HT-29 (cell line): ENCODE data around the gene TJP1. TPM values are rescaled to one million over a fixed set of nuclear protein-coding genes. Genes with fewer than 3 reads are reported as not detected.
"Not testable (repeated sequence)": the region's sequence is repeated elsewhere in the genome, so short reads cannot be mapped to it uniquely, and the experiment has no call there.

Source experiments
- DNase-seq: peaks from one replicate; pipeline ENCODE4 v3.0.0-alpha.2; 2015; ENCODE audit warnings: low spot score
- total RNA-seq: library from RNA; depleted of rRNA; stranded (reverse); fragments of >200 nt; shearing (Covaris generic); gene quantifications from 2 replicates; pipeline ENCODE4 v1.2.3, GENCODE V29; 2014

TJP1 gene
- total RNA-seq, 1 experiment from 2014 or later: 61.6 TPM

- no peak for DNase-seq
Measured at GRCh38 chr15:29708519-29708918, 113.7 kb downstream of the TJP1 start.

DNA sequence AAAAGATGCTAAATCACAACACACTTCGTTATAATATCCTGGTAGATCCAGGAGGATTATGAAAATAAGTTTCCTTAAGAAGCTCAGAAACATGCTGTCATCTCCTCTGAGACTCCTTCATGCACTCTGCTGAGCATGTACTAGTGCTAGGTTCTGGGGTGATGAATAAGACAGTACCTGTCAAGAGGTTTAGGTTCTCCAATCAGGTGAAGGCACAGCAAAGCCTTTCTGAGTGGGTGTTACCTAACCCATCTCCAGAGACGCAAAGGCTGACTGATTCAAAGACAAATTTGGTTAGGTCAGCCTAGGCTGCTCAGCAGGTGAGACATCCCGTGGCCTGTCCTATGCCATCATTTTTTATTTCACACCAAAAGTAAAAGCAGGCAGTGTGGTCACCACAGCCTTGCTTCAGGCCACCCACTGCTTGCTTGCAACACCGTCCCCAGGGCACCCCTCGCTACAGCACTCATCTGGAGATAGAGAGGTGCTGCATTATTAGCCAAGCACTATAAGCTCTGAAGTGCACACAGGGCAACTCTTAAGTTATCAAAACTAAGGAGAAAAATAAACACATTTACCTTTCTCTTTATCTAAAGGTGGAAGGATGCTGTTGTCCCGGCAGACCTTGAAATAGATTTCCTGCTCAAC lies 117.2 kb downstream of the TJP1 start:
- no peak for DNase-seq

GRCh38 chr15:29701151-29701550 lies 121.1 kb downstream of the TJP1 start:
- DNase-seq: no peak

- DNase-seq: no peak
Measured at GRCh38 chr15:29700296-29700695, 122.0 kb downstream of the TJP1 start.

- no peak for DNase-seq
Measured at GRCh38 chr15:29699791-29700190, 122.5 kb downstream of the TJP1 start.

DNA sequence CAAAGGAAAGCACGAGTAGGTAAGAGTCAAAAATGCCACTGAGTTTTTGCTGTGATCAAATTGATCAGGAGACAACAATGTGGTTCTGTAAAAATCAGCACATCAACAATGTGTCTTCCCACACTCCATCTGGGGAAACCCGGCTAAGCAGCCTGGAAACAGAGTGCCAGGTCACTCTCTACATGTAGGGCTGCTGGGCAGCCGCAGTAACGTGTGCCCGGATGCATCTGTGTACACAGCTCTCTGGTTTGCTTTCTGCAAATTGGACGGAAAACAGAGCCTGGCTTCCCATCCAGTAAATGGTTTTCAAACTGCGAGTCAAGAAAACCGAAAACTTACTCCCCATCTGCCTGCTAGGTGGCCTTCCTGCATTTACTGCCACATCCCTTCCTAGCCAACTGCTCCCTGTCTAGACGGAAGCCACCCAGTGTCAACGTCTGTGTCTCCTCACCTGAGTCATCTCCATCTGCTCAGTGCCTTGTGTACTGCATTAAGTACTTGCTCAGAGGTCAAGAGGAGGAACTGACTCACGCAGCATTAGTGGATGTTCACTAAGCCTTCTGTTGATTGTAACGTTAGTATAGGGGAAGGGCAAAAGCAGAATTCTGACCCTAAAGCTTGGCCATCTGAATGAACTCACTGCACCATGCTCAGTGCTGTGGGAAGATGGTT lies 124.1 kb downstream of the TJP1 start:
- DNase-seq: peak; percentile 20

GRCh38 chr15:29696950-29697738 lies 125.1 kb downstream of the TJP1 start:
- DNase-seq: no peak

- not testable (repeated sequence) for DNase-seq
Measured at GRCh38 chr15:29696506-29696905, 125.8 kb downstream of the TJP1 start.

- peak; percentile 51 for DNase-seq
Measured at GRCh38 chr15:29695489-29696167, 126.6 kb downstream of the TJP1 start.

GRCh38 chr15:29693225-29693624 lies 129.0 kb downstream of the TJP1 start:
- DNase-seq: no peak

GRCh38 chr15:29692527-29692926 lies 129.7 kb downstream of the TJP1 start:
- no peak for DNase-seq

DNA sequence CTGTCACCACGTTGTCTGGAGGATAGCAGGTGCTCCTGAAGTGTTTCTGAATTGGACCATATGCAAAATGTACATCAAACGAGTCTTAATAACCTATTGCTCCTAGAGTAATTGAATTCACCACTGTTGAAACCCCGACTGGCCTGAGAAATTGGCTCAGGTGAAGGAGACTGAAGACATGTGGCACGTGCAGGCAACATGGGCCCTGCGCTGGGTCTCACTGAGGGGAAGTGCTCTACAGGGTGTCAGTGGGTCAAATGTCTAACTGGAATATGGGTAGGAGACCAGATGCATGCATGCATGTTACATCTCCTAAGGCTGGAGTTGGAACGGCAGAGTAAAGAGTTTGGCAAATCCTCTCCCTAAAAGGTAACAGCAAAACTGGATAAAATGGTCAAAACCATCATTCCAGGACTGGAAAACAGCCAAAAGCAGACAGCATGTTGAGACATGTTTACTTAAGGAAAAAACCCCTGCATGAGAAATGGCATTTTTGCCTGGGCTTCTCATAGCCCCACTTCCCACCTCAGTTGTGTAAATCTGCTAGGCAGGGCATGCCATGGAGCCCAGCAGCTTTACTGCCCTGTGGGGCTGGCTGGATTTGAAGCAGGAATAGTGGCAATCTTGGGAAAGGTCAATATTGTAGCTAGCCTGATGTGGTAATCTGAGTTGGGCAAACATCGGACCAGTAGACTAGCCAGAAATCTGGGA lies 131.3 kb downstream of the TJP1 start:
- no peak for DNase-seq

- no peak for DNase-seq
Measured at GRCh38 chr15:29689287-29689986, 132.8 kb downstream of the TJP1 start.

GRCh38 chr15:29688506-29689286 lies 133.6 kb downstream of the TJP1 start:
- DNase-seq: no peak

- no peak for DNase-seq
Measured at GRCh38 chr15:29687939-29688505, 134.2 kb downstream of the TJP1 start.

- DNase-seq: no peak
Measured at GRCh38 chr15:29687204-29687815, 135.0 kb downstream of the TJP1 start.

- no peak for DNase-seq
Measured at GRCh38 chr15:29686445-29687203, 135.6 kb downstream of the TJP1 start.

DNA sequence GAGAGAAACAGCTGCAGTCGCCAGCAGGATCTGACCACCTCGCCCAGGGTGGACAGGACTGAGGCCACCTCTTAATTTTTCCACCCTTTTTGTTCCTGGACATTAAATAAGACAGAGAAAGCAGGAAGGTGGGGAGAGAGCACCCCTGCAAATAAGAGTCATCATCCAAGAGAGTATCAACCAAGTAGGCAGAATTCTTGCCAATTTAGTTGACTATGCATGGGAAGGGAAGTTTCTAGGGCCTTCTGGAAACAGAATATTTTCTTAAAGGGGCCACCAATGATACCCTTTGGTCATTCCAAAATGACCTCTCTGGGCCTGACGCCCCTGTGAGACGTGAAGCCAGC lies 136.2 kb downstream of the TJP1 start:
- no peak for DNase-seq
